Hepatocyte (in vitro differentiated cells): ENCODE data around the gene TBC1D4.
"Not testable (repeated sequence)": the region's sequence is repeated elsewhere in the genome, so short reads cannot be mapped to it uniquely, and the experiment has no call there.

ENCODE experiments used
- EZH2phosphoT487 ChIP-seq: fragments of 200-600 bp; sonication (generic); IDR thresholded peaks from one replicate; pipeline ENCODE4 v1.6.1; 2018; ENCODE audit warnings: antibody characterized with exemption, mild to moderate bottlenecking, low read depth, moderate library complexity; ENCODE audit not compliant: unreplicated experiment, severe bottlenecking
- TF ChIP-seq, protein P1 (sequence below): fragments of 200-600 bp; sonication (generic); IDR thresholded peaks from 2 replicates; pipeline ENCODE4 v1.5.1; 2016; ENCODE audit warnings: antibody characterized with exemption, mild to moderate bottlenecking; ENCODE audit not compliant: poor library complexity

- TF ChIP-seq, protein P1, sequence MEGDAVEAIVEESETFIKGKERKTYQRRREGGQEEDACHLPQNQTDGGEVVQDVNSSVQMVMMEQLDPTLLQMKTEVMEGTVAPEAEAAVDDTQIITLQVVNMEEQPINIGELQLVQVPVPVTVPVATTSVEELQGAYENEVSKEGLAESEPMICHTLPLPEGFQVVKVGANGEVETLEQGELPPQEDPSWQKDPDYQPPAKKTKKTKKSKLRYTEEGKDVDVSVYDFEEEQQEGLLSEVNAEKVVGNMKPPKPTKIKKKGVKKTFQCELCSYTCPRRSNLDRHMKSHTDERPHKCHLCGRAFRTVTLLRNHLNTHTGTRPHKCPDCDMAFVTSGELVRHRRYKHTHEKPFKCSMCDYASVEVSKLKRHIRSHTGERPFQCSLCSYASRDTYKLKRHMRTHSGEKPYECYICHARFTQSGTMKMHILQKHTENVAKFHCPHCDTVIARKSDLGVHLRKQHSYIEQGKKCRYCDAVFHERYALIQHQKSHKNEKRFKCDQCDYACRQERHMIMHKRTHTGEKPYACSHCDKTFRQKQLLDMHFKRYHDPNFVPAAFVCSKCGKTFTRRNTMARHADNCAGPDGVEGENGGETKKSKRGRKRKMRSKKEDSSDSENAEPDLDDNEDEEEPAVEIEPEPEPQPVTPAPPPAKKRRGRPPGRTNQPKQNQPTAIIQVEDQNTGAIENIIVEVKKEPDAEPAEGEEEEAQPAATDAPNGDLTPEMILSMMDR, result not testable (repeated sequence)
- not testable (repeated sequence) for TF ChIP-seq EZH2phosphoT487
Measured at GRCh38 chr13:75240240-75240639, 241.7 kb downstream of the TBC1D4 start.
